ENCODE data around the gene AJAP1. TPM values are rescaled to one million over a fixed set of nuclear protein-coding genes. Genes with fewer than 3 reads are reported as not detected.

The AJAP1 gene
- total RNA-seq, 1 experiment from 2014 or later = 26.4 TPM

DNA sequence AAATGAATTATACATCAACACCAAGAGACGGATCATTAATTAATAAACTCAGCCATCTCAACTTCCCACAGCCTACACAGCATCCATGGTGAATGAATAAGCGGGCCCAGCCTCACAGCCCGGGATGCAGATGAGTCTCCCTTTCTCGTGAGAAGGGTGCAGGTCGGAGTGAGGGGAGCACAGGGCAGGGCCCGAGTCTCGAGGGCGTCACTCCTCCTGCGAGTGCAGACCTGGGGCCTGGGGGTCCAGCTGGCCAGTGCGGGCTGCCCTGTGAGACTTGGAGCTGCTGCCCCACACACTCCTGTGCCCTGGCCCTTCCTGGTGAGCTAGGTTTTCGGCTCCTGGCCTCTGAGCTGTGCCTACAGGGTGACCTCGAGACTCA, 74.7 kb downstream of the AJAP1 start:
- DNase-seq (ENCODE audit: low read depth) = no peak

DNA sequence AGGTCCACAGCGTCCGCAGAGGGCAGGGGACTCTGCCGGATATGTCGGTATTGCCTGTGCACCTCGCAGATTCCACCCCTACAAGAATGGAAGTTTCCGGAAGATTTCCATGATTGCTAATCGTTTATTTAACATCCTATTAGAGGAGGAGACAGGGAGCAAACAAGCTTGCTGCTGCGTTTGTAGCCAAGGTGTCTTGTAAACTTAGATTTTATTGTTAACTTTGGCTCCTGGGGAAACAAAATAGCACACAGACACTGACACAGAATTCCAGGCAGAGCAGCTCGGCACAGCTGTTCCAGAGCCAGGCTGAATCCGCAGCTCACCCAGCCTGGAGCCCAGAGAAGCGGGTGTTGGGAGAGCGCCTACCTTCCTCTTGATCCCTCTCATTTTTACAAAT, 75.7 kb downstream of the AJAP1 start:
- no peak for DNase-seq (ENCODE audit: low read depth)

DNA sequence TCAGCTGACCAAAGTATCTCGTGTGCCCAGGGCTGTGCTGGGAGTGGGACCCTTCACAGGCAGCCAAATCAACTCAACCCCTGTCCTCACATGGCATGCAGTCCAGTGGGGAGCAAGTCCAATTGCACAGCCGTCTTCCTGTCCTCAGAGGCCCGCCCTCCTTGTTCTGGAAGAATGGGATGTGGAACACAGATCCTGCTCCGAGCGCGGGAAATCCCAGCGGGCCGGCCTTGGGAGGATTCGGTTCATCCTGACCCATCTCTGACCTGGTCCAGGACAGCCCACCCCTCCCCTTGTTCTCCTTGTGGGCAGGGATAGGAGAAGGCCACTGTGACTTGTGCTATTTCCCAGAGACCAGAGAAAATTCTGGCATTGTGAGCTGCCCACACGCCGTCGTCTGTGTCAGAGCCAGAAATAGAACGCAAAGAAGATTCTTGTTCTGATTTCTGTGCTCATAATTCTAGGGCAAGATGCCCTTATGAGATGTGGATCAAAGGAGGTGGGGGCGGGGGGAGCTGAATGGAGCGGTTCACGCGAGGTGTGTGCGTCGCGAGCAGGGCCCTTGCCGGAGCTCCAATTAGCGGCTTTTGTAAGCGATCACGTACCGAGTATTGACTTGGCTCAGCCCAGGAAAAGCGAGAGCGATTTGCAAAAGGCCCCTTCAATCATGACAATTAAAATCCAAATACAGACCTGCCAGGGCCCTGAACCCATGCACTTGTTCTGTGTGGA, 79.2 kb downstream of the AJAP1 start:
- no peak for DNase-seq (ENCODE audit: low read depth)

DNA sequence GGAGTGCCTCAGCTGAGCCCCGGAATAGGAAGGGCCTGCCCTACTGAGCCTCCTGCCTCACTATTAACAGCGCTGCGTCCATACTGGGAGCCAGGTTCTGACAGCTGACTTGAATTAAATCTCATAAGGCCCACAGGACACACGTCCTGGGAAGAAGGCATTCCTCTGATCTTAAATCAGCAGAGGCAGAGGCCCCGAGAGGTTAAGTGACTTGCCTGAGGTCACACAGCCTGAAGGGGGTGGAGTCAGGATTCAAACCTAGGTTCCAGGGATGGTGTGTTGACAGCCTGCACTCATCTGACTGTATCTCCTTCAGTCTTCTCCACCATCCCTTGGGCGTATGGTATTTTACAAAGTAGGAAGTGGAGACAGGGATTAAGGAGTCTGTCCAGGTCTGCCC, 79.8 kb downstream of the AJAP1 start:
- DNase-seq (ENCODE audit: low read depth) = no peak

DNA sequence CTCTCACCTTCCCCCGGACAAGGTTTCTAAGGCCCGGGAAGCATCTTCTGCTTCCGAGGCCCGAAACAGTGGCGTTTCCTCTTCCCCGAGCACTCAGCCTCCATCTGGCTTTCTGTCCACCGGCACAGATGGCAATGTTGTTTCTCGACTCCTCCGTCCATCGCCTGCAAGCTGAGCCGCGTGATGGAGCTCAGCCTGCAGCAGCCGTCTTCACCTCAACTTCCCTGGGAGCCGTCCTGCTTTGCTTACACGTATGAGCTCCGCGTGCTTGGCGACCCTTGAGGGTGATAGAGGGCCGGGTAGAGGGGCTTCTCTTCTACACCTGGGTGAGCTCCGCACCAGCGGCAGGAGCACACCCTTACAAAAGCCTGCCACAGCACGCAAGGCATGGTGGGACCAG, 80.4 kb downstream of the AJAP1 start:
- DNase-seq (ENCODE audit: low read depth) = no peak

DNA sequence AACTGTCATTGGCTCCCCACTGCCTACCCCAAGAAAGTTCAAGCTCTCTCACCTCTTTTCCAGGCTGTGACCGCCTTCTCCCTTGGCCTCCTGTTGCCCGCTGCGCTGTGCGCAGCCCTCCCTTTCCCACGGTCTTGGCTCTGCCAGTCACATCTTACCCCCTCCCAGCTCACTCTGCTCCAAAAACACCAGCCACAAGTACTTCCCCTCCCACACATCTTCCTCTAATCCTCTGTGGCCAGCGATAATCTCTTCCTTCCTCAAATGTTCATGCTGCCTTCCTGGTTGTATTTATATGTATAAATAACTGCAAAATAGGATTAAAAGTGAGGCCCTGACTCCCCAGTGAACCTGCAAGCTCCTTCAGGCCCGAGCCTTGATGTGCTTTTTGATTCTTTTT, 81.8 kb downstream of the AJAP1 start:
- DNase-seq (ENCODE audit: low read depth) = peak; percentile 63

DNA sequence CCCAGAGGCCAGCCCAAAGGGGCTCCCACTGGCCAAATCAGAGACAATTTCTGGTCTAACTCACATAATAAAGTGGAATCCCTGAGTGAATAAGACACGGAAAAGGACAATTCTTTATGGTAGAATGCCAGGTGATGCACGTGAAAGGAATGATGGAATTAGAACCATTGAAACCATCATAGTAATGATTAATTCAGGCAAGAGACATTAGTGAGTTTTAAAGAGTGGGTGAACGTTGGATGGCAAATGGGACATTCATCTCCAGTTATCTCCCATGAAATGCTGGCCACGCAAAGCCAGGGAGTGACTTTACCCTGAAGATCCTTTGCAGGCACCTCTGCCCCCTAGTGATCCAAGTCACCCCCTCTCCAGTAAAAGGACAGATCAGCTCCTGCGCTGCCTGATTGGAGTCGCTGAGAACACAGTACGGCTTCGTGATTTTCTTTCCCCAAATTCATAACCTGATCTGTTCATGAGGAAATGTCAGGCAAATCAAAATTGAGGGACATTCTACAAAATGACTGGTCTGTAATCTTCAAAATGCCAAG, 87.5 kb downstream of the AJAP1 start:
- no peak for DNase-seq (ENCODE audit: low read depth)

DNA sequence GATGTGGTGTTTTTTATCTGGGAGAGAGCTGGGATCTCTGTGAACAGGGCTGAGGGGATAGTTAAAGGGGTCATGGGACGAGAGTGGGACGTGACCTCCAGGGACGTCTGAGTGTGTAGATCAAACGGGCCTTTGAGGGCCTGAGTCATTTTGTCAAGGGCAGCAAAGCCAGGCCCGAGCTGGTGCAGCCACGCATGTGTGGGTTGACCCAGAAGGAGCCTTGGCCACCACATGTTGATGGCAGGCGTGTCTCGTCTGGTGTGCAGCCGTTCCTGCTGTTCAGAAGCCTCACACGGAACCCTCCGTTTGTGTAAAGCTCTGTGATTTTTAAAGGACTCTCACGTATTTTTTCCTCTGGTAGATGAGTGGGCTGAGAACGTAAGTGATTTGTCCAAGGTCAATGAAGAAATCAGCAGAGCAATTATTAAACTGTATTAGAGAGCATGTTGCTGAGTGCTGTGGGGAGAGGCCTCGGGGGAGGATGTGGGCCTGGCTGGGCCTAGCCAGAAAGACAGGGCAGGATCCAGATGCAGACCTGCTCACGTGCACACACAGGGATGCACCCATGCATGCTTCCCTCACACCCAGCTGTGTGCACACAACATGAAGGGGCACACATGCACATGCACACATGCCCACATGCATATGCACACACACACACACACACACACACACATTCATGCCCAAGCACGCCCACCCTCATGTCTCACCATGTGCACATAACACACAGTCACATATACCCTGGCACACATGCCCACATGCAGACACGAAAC, 89.8 kb downstream of the AJAP1 start:
- DNase-seq (ENCODE audit: low read depth) = no peak

DNA sequence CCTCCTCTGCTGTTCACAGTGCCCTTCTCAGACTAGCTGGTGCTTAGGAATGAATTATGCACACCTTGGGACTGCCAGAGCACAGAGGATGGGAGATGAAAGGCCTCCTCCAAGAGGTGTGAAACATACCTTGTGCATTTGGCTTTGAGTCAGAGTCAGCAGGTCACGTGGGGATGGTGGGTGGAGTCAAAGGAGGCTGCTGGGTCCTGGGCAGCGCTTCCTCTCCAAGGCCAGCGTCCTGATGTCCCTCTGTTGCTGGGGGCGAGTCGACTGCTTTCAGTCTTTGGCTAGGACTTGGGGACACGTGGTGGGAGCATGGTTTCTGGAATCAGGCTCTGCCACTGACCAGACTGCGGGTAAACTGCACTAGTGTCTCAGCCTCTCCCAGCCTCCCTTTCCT, 91.2 kb downstream of the AJAP1 start:
- peak; percentile 31 for DNase-seq (ENCODE audit: low read depth)

DNA sequence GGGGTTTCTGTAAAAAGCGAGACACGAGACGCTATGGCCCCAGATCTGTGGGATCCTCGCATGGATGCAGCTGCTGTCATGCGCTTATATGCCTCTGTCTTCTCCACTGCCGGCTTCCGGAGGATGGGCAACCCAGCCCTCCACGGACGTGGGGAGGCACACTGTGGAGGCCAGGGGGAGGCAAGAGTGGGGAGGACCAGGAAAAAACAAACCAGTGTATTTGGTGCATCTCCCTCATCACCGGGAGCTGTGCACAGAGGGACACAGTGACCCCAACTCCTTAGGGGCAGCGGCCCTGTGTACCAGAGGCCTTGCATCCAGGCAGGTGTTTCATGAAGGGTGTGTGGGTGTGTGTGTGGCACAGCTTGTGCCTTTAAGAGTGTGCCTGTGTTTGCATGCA, 95.0 kb downstream of the AJAP1 start:
- no peak for DNase-seq (ENCODE audit: low read depth)

DNA sequence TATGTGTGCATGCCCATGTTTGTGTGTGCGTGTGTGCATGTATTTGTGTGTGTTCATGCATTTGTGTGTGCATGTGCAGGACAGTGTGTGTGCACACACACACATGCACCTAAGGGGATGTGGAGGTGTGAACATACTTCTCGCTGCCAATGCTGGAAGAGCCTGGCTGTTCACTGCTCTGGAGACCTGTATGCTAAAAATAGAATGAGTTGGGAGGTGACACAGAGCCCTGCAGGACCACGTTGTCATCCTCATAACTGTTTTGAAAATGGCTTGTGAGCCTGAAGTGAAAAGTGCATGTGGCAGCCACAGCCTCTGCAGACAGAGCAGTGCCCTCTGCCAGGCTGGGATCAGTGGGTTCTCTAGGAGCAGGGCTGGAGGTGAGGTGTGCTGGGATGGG, 95.8 kb downstream of the AJAP1 start:
- DNase-seq (ENCODE audit: low read depth) = no peak

DNA sequence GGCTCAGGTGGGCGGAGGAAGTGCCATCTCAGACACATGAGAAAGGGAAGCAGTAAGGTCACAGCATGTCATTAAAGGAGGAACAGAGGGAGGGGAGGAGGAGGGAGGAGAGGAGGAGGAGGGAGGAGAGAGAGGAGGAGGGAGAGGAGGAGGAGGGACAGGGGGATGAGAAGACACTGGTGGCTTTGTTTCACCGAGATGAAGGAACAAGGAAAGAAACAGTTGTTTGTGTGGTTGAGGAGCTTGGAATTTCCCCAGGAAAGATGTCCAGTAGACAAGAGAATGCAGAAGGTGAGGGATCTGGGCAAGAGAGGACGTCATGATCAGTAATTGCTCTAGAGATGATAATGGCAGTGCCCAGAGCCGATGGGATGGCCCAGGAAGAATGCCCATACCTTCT, 97.7 kb downstream of the AJAP1 start:
- DNase-seq (ENCODE audit: low read depth) = no peak

DNA sequence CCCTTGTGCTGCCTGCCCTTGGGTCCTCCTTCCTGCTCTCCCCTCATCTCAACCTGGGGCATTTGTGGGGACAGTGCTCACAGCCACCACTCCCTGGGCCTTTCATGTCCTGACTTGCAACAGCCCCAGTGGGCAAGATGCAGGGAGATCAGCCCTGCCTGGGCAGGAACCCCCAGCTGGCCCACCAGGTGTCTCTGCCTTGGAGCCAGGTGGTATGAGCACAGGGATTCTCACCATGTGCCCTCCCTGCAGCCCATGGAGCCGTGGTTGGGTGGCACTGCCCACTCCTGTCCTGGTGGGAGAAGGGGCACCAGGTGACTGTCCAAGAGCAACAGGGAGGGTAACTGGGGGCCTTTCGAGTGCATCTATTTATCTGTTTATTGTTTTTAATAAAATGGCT, 100.4 kb downstream of the AJAP1 start:
- no peak for DNase-seq (ENCODE audit: low read depth)

DNA sequence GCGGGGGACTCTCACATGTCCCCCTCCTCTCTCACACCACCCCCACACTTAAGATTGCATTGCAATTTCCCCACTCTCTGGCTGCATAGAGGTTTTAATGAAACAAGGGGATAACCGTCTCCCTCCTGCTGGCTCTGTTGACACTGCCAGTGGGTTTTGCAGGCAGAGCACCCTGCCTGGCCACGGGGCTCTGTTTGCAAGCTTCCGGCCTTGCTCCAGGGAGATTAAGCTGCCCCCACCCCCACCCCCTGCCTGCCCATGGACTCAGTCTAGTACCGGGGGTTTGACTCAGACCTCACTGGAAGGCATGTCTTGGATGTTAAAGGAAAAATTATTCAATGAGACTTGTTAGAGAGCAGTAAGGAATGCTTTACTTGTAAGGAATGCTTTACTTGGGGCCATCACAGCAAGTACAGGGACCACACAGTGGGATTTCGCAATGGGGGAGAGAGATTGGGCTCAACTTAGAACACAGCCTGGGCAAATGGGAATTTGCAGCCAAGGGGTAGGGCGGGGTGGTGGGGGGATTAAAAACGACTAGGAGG, 101.0 kb downstream of the AJAP1 start:
- peak; percentile 62 for DNase-seq (ENCODE audit: low read depth)

DNA sequence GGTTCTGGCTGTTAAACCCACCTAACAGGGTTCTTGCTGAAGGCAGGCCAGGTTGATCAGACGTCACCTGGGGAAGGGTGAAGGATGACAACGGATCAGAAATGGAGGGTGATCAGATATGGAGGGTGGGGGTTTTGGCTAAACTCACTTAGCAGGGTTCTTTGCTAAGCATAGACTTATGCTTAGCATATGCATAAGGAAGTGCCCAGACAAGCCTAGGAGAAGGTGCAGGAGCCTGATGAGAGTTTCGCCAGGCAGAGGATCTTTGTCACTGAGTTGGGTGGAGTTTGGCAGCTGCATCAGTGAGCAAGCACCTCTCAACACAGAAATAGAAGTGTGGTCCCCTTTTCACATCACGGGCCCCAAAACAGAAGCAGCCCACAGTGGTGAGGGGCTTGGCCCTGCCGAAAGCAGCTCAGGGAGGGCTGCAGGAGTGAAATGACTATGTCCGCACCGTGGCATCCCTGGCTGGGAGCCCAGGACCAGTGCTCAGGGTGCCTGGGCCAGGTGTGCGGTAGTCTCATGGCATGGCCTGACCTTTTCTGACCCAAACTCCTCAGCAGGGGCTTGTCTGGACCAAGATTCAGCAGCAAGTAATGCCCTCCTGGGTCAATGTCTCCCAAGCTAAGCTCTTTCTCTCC, 101.6 kb downstream of the AJAP1 start:
- no peak for DNase-seq (ENCODE audit: low read depth)

DNA sequence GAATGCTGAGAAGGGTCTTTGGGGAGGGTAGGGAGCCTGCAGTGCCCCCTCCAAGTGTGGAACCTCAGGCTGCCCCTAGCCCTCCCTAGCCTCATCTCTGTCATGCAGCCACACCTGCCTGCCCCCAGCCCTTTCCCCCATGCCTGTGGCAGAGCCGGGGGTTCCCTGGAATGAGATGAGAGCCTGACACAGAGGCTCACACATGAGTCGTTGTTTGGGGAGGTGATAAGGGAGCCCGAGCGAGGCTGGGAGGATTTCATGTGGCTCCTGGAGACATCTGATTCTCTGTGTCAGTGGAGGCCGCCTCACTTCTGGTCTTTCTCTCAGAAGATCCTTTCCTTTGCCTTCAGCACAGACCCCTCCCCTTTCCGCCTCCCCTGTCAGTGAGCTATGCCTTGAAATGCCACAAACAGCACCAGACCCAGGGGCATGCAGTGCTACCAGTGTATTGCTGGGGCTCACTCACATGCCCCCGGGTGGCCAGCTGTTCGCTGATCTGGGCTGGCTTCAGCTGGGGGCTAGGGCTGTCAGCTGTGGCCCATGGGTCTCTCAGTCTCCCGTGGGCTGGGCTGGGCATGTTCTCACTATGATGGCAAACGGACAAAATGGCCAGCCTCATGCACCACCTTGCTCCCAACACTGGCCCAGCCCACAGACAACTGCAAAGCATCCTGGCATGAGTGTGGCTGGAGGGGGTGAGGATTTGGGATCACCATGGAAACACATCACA, 102.6 kb downstream of the AJAP1 start:
- peak; percentile 24 for DNase-seq (ENCODE audit: low read depth)

DNA sequence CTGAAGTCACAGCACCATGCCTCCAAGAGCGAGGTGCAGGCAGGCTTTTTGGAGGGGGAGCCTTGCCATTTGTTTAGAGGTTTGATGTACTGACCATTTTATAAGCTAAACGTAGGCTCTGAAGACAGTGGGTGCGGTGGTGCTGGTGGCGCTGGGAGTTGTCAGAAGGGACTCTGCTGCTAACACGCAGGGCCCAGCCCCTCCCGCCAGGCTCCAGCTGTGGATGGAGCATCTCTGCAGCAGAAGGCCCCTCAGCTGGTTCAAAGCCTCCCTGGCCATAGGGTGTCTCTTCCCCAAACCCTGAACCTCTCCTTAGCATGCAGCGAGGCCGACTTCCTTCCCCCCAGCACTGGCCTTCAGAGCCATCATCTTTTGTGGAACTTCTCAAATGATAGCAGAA, 105.3 kb downstream of the AJAP1 start:
- DNase-seq (ENCODE audit: low read depth) = no peak

DNA sequence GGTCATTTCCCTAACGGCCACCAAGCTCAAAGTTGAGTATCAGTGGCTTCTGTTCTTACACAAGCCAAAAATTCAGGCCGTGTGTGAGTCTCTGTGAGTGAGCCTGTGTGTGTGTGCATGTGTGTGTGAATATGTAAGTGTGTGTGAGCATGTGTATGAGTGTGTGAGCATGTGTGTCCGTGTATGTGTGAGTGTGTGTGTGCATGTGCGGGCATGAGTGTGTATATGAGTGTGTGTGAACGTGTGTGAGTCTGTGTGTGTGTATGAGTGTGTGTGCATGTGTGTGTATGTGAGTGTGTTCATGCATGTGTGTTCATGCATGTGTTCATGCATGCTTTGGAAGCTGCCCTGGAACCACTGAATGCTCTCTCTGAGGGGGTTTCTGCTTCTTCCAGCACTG, 105.7 kb downstream of the AJAP1 start:
- no peak for DNase-seq (ENCODE audit: low read depth)

DNA sequence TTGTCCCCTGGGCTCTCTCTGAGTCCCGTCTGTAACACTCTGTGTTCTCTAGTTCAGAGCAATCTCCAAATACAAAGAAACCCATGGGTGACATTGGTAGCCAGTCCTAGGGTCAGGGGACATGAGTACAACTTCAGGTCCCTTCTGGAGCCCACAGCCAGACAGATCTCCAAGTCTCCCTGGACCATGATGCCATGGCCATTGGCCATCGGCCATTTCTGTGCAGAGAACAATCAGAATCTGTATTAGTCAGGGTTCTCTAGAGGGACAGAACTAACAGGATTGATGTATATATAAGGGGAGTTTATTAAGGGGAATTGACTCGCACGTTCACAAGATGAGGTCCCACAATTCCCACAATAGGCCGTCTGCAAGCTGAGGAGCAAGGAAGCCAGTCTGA, 106.9 kb downstream of the AJAP1 start:
- DNase-seq (ENCODE audit: low read depth) = no peak

DNA sequence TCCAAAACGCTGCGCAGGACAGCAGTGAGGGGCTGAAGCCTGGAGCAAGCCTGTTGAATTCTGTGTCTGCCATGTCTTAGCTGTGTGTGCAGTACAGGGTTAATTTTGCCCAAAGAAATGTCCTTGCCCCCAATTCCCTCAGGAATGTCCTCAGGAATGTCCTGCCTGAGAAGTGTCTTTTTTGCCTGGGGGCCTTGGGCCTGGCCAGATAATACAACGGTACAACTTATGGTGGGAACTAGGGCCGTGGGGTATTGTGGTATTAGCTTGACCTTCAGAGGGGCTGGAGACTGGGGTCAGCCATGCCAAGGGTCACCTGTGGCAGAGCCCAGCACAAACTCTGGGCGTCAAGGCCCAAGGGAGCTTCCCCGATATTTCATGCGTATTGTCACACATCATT, 107.7 kb downstream of the AJAP1 start:
- no peak for DNase-seq (ENCODE audit: low read depth)

DNA sequence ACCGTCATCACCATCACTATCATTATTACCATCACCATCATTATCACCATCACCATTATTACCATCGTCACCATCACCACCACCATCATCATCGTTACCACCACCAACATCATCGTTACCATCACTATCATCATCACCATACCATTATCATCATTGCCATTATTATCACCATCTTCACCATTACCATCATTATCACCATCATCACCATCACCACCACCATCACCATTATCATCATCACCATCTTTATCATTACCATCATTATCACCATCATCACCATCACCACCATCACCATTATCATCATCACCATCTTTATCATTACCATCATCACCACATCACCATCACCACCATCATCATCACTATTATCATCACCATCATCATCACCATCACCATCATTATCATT, 112.9 kb downstream of the AJAP1 start:
- no peak for DNase-seq (ENCODE audit: low read depth)
